GM18508 (cell line): ENCODE data around the gene TNFRSF14.
"Not testable (repeated sequence)": the region's sequence is repeated elsewhere in the genome, so short reads cannot be mapped to it uniquely, and the experiment has no call there.

Source experiments
- ATAC-seq: cut with Tn5 transposase; IDR thresholded peaks from one replicate; pipeline ENCODE4 v1.9.1; 2021; ENCODE audit warnings: moderate number of reproducible peaks; ENCODE audit not compliant: insufficient read depth, unreplicated experiment

The TNFRSF14 gene

DNA sequence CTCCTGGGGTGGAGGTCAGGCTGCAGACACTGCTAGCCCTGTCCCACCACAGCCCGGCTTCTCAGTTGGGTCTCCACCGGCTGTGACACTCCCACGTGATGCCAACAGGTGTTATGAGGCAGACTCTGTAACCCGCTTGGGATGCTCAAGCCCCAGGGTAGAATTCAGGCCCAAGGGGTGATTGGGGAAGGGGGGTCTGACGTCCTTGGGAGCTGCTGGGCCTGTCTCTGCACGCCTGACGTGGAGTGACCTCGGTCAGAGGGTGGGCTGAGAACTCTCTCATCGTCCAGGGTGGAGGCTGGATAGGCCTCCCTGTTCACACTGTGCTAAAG is 18.4 kb upstream of the TNFRSF14 start:
- ATAC-seq: no peak

GRCh38 chr1:2538376-2538775 is 17.8 kb upstream of the TNFRSF14 start:
- no peak for ATAC-seq

- no peak for ATAC-seq
These were observed 17.3 kb upstream of the TNFRSF14 start for GRCh38 chr1:2538872-2539271.

DNA sequence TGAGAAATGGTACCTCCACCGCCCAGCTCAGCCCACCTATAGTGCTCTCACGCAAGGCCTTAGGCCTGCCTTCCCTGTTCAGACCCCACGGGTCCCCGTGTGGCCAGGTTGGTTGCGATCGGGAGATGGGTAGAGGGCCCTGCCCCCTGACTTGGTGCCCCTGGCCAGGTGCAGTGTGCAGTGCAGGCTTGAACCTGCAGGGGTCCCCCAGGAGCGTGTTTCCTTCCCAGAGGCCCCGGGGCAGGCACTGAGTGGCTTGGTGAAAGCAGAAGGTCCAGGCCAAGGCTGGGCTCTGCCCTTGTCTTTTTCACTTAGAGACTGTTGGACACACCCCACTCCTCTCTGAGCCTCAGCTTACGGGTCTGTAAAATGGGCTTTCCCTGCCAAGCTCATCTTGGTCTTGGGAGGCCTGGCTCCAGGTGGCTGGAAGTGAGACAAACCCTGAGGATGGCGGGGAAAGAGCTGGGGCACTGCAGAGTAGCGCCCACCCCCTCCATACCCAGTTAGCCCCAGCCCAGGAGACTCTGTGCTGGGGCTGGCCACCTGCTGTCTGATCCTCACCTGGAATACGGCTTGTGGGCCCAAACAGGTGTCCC is 16.8 kb upstream of the TNFRSF14 start:
- ATAC-seq: no peak

- ATAC-seq: no peak
These were observed 15.2 kb upstream of the TNFRSF14 start for GRCh38 chr1:2540816-2541492.

DNA sequence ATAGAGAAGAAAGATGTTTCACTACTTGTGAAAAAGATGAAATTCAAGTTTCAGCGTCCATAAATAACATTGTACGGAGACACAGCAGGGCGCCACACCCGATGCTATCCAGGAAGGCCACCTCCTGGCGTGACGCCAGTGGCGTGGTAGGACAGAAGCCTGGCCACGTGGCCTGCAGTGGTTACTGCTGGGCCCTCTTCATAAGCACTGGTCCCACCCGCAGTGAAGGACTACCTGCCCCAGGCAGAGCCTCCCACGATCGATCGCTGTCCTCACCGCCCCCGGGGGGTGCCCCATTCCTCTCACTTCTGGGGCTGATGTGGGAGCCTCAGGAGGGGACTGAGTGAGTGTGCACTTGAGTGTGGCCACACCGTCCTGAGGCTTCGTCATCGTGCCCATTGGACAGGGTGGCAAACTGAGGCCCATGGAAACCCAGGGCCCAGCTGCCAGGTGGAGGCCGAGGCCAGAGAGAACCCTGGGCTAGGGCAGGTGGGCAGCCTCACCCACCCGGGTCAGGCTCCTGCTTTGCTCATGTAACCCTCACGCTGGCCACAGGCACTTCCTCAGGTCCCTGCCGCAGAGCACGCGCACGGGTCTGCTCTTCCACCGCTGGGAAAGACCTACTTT is 14.4 kb upstream of the TNFRSF14 start:
- no peak for ATAC-seq

DNA sequence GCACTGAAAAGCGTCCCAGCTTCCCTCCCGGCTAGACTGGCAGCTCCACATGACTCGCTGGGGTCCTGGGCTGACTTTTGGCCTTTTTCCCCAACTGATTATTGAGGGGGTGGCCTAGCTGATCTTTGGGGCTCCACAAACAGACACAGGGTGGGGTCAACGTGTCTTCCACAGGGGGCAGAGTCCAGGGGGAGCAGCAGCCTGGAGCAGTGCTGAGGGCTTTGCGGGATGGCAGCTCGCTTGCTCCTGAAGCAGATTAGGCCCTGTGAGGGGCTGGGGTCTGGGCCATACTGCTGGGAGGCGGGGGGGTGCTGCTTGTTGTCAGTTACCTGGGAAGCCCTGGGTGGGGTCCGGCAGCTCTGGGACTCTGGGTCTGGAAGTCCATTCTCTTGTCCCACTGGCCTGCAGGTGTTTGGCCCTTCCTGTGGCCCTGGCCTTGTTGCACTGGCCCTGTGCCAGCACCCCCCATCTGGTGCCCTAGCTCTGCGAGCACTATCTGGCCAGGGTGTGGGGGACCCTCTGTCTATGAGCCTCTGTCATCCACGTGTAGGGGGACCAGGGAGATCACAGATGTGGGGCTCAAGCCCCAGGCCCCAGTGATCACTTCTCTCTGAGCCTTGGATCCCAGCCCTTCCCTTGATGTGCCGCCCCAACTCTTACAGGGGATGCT is 13.8 kb upstream of the TNFRSF14 start:
- ATAC-seq: no peak

DNA sequence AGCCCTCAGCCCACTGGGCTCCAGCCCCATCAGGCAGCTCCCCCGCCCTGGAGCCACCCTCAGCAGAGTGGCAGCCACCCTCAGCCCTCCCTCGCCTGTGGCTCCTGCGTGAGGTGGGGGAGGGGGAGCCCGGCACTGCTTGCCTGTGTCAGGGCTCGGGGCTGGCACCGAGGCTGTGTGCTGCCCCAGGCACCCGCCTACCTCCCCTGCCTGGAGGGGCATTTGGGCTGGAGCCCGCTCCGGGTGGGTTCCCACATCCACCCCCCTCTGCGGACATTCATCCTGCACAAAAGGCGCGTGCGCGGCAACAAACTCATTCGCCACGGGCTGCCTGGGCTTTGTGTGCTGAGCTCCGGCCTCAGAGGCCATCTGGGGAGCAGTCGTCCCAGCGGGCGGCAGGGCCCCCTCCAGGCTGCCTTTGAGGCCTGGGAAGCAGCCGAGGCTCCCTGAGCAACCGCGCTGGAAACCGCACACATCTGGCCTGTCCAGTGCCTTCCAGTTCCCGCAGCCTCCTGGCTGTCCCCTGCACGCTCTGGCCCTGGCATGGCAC is 12.6 kb upstream of the TNFRSF14 start:
- ATAC-seq: no peak

DNA sequence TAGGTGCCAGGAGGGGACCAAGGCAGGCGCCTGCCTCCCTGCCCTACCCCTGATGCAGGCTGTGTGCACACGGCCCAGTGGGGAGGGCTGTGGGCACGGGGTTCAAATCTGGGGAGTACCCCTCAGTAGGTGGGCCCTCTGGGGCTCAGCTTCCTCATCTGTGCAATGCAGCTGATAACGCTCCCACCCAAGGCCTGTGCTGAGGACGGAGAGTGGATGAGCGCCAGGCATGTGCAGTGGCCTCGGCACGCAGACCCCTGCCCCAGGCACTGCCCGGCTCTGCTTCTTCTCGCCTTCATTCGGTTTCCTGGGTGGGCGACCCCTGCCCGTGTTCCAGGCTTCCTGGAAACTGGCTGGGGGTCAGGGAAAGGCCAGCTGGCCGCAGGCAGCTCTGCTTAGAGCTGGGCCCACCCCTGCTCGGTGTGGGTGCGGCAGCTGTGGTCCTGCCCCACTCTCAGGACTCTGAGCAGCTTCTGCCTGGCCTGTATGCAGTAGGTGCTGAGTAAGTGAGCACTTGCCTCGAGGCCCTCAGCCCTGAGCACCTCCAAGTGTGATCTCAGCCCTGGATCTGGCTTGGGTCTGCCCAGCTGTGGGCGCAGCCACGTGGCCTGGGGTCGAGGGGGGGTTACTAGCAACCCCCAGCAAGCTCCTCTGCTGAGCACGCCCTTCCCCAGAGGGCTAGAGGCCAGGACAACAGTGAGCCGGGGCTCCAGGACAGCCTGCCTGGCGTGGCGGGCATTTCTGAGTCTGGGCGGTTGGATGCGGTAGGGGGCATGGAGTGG is 11.9 kb upstream of the TNFRSF14 start:
- no peak for ATAC-seq

DNA sequence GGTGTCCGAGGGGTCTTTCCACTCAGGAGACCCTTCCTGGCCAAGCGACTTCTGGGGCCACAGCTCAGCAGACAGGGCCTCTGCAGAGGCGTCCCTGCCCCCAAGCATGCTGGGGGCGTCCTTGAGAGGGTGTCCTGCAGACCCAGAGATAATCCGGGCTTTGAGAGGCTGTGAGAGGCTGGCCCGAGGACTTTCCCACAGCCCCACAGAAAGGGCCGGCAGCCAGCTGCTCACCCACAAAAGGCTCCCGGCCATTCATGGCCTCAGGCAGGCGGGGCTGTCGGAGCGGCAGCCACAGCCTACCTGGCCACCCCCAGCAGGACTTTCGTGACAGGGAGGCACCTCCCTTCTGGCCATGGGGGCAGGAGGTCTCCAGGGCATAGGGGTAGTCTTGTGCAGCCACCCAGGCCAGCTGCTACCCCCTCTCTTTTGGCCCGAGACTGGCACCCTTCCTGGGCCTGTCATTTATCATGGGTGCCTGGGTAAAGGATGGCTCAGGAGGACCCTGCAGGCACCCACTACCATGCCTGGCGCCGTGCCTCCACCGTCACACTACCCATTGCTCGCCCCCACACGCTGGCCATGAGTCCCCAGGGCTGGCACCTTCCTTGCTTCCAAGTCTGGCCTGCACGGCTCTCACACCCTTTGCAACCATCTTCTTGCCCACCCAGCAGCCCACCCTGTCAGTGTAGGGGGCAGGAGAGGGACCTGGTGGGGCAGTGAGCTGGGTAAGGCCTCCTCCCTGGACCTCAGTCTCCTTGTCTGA is 11.1 kb upstream of the TNFRSF14 start:
- ATAC-seq: no peak

DNA sequence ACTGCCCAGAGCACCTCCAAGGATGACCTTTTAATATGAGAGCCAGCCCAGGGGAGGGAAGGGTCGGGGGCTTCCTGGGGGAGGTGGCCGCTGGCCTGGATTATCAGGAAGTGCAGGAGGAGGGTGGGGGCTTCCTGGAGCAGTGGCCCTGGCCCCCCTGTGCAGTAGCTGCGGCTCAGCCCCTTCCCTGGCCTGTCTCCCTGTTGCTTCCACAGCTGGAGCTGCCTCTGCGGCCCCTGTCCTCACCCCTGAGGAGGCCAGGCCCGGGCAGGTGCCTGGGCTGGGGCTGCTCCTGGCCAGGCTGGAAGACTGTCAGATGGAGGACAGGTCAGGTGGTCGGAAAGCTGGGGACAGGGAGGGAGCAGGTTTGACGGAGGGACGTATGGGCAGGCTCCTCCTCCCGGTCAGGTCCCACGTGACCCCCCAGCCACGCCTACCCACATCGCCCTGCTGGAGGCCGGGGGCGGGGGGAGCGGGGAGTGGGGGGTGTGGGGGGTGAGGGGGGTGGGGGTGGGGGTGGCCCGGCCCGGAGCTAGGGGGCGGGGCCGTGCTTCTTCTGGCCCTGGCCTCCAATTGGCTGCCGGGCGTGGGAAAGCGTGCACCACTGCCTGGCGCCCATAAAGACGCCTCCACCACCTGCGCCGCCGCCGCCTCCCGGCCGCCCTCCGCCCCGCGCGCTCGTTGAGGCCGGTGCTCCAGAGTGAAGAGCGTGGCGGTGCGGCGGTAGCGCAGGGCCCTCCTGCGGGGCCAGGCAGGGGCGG is 10.2 kb upstream of the TNFRSF14 start:
- no peak for ATAC-seq

DNA sequence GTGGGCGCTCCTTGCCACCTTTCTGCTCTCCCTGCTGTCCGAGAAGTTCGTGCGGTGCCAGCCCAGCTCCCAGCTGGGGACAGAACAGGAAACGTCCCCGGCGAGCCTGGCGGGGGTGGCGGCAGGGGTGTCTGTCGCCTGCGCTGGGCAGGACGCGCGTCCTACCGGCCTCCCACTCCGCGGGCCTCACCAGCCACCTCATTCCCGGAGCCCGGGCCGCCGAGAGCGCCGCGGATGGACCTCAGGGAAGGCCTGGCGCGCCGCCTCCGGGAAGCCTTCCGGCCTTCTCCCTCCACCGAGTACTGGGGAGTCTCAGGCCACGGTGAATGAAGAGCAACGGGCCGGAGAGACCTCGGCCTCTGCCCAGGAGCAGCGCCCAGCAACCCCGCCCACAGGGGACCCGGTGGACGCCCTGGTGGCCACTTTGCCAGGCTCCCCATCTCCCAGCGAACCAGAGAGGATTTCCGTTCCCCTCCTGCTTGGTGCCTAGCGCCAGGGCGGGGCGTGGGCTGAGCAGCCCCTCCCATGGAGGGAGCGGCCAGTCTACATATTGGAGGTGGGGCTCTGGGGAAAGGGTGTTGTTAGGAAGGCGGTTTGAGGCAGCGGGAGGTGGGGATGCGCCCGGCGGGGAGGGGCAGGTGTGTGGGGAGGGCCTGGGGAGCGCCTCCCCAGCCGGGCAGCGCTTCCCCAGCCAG is 9.5 kb upstream of the TNFRSF14 start:
- no peak for ATAC-seq

DNA sequence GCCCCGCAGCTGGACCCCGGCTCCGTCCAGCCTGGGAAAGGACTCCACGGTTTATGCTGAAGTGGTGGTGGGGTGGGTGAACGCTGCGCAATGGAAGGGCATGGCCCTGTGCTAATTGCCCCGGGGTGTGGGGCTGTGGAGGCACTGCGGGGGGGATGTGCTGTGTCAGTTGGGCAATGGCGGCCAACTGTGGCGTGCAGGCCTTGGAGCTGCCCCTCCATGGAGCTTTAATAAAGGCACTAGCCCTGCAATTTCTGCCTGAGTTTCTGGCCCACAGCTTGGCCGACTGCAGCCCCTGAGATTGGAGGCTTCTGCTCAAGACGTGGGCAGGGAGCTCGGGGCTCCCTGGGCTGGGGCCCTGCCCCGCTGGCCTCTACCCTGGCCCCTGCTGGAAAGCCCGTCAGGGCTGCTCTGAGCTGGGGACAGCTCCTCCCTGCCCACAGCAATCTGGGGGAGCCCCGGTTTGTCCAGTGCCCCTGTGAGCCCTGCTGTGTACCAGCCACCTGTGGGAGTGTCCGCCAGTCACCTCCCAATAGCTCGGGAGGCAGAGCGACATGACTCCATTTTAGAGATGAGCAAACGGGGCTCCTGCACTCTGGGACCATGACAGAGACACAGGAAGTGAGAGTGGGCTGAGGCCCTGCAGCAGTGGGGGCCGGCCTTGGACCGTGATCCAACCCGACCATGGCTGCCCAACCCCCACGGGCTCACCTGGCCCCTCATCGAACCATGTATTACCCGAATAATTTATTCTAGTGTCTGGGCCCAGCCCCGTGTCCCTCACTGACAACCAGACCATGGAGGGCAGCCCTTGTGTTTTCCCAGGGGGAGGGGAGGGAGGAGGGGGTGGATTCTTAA is 8.7 kb upstream of the TNFRSF14 start:
- no peak for ATAC-seq

GRCh38 chr1:2548068-2548589 is 8.0 kb upstream of the TNFRSF14 start:
- ATAC-seq: no peak

GRCh38 chr1:2549367-2550029 is 6.7 kb upstream of the TNFRSF14 start:
- ATAC-seq: not testable (repeated sequence)

DNA sequence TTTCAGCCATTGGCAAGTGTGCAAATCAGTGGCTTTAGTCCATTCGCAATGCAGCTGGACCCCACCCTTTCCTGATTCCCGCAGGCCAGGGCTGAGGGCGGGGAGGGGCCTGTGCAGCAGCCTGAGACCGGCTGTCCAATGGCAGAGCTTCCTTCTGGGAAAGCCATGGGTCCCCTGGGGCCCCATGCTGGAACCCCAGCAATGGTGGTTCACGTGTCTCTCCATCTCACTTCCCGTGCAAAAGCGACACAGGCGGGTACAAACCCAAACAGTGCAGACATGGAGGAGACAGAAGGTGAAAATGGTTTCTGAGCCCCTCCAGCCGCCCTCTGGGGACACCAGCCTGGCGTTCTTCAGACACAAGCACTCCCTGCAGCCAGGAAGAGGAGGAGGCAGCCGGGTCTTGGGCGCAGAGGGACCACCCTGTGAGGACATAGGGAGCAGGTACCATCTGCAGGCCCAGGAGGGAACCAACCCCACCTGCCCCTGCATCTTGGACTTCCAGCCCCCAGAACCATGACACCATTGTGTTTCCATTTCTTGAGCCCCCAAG is 5.8 kb upstream of the TNFRSF14 start:
- not testable (repeated sequence) for ATAC-seq
